H1 (cell line): Measurements from ENCODE around the gene SHROOM3. TPM values are rescaled to one million over a fixed set of nuclear protein-coding genes. Genes with fewer than 3 reads are reported as not detected.

Experiments
- CTCF ChIA-PET: fragments of 300-600 bp; sonication (Branson Sonifier 250); formaldehyde crosslinking; loops from one replicate; lab custom pipeline; 2021; ENCODE audit not compliant: partially characterized antibody; lab: Charles Lee
- POLR2A ChIA-PET: fragments of 300-600 bp; sonication (Branson Sonifier 250); formaldehyde crosslinking; loops from one replicate; lab custom pipeline; 2021; ENCODE audit warnings: inconsistent platforms; ENCODE audit not compliant: partially characterized antibody; lab: Charles Lee
- DNase-seq, 2 experiments: peaks; one replicate each; pipeline versions ENCODE4 v3.0.0 to v3.0.0-alpha.2; 2010 to 2022; ENCODE audit warnings: low spot score in 2 of 2, low read depth in 1 of 2, mixed read lengths in 1 of 2
- FAIRE-seq: peaks from 2 replicates; lab custom pipeline; 2011; peaks lifted over from hg19 to GRCh38; lab: Jason Lieb, UNC
- H2AFZ ChIP-seq: 2 replicates; pipeline ENCODE4 v1.8.1; 2012; ENCODE audit warnings: low read length, inconsistent platforms
- H2AK5ac ChIP-seq: 2 replicates; pipeline ENCODE4 v1.6.1; 2013; ENCODE audit warnings: low read depth, low read length
- H2BK120ac ChIP-seq: replicated peaks from 2 replicates; pipeline ENCODE3; 2013; ENCODE audit warnings: low read depth, low read length, inconsistent platforms
- H2BK12ac ChIP-seq: 2 replicates; pipeline ENCODE4 v1.6.1; 2013; ENCODE audit warnings: low read depth, low read length
- H2BK15ac ChIP-seq: 2 replicates; pipeline ENCODE4 v1.6.1; 2013; ENCODE audit warnings: low read length
- H2BK20ac ChIP-seq: 2 replicates; pipeline ENCODE4 v1.6.1; 2013; ENCODE audit warnings: low read length
- H2BK5ac ChIP-seq: 2 replicates; pipeline ENCODE4 v1.6.1; 2013; ENCODE audit warnings: low read depth, low read length
- H3K14ac ChIP-seq: 2 replicates; pipeline ENCODE4 v1.6.1; 2013; ENCODE audit warnings: inconsistent platforms; ENCODE audit not compliant: insufficient read length
- H3K18ac ChIP-seq: 2 replicates; pipeline ENCODE4 v1.6.1; 2013; ENCODE audit warnings: low read length; ENCODE audit errors: extremely low read depth
- H3K23ac ChIP-seq: 2 replicates; pipeline ENCODE4 v1.6.1; 2013; ENCODE audit warnings: inconsistent platforms; ENCODE audit not compliant: insufficient read length
- H3K23me2 ChIP-seq: 2 replicates; pipeline ENCODE4 v1.6.1; 2013; ENCODE audit warnings: low read depth, low read length
- H3K27ac ChIP-seq: 2 replicates; pipeline ENCODE4 v1.6.1; 2011; ENCODE audit warnings: low read depth, low read length, inconsistent platforms
- H3K27me3 ChIP-seq, 4 experiments: replicated peaks in 1 of 4; 1 replicate in 1 of 4; 2 replicates in 3 of 4; pipeline versions ENCODE4 v1.6.1 to v1.8.1; 2011 to 2013; ENCODE audit warnings: low read length in 3 of 4, mild to moderate bottlenecking in 3 of 4, inconsistent platforms in 2 of 4, mixed read lengths in 2 of 4, moderate library complexity in 1 of 4; ENCODE audit not compliant: control insufficient read depth in 3 of 4, insufficient read depth in 3 of 4; ENCODE audit errors: extremely low read depth in 1 of 4
- H3K36me3 ChIP-seq, 4 experiments: 2 replicates each; pipeline versions ENCODE4 v1.6.1 to v1.8.1; 2011 to 2013; ENCODE audit warnings: mild to moderate bottlenecking in 4 of 4, low read length in 3 of 4, moderate library complexity in 2 of 4, control low read depth in 1 of 4, inconsistent platforms in 1 of 4; ENCODE audit not compliant: insufficient read depth in 4 of 4, control insufficient read depth in 2 of 4
- H3K4ac ChIP-seq: replicated peaks from 2 replicates; pipeline ENCODE3; 2013; ENCODE audit warnings: low read length, low read depth, mixed read lengths, inconsistent platforms; ENCODE audit not compliant: insufficient read length
- H3K4me1 ChIP-seq, 4 experiments: replicated peaks in 1 of 4; 1 replicate in 1 of 4; 2 replicates in 3 of 4; pipeline versions ENCODE4 v1.6.1 to v1.8.1; 2011 to 2013; ENCODE audit warnings: low read length in 3 of 4, inconsistent platforms in 2 of 4, mixed read lengths in 1 of 4; ENCODE audit not compliant: insufficient read depth in 4 of 4, control insufficient read depth in 3 of 4
- H3K4me2 ChIP-seq, 2 experiments: 2 replicates each; pipeline versions ENCODE4 v1.6.1 to v1.8.1; 2011 to 2013; ENCODE audit warnings: low read depth in 2 of 2, low read length in 2 of 2, control low read depth in 1 of 2, inconsistent platforms in 1 of 2, mild to moderate bottlenecking in 1 of 2; ENCODE audit not compliant: insufficient read depth in 1 of 2
- H3K4me3 ChIP-seq, 4 experiments: fragments of 200-600, 300-600 bp in 1 of 4; sonication (generic), shearing (Covaris generic), sonication (Bioruptor Twin) in 1 of 4; 2 replicates each; pipeline versions ENCODE4 v1.5.1 to v1.8.1; 2011 to 2016; ENCODE audit warnings: low read length in 4 of 4, low read depth in 3 of 4, control low read depth in 2 of 4, inconsistent platforms in 2 of 4, mild to moderate bottlenecking in 2 of 4, mixed read lengths in 1 of 4, moderate library complexity in 1 of 4; ENCODE audit not compliant: insufficient read depth in 2 of 4; ENCODE audit errors: extremely low read depth in 1 of 4
- H3K56ac ChIP-seq: replicated peaks from 2 replicates; pipeline ENCODE3; 2013; ENCODE audit warnings: low read depth, mild to moderate bottlenecking, mixed read lengths, low read length, inconsistent platforms; ENCODE audit not compliant: insufficient read length
- H3K79me1 ChIP-seq: 2 replicates; pipeline ENCODE4 v1.6.1; 2013; ENCODE audit warnings: low read depth, low read length, control low read depth
- H3K79me2 ChIP-seq, 2 experiments: 2 replicates each; pipeline versions ENCODE4 v1.6.1 to v1.8.1; 2012 to 2013; ENCODE audit warnings: low read length in 2 of 2, mild to moderate bottlenecking in 2 of 2, inconsistent platforms in 1 of 2; ENCODE audit not compliant: insufficient read depth in 2 of 2, control insufficient read depth in 1 of 2
- H3K9ac ChIP-seq, 4 experiments: replicated peaks in 1 of 4; 1 replicate in 1 of 4; 2 replicates in 3 of 4; pipeline versions ENCODE4 v1.6.1 to v1.8.1; 2011 to 2013; ENCODE audit warnings: low read depth in 3 of 4, low read length in 3 of 4, control low read depth in 2 of 4, mild to moderate bottlenecking in 2 of 4, moderate library complexity in 2 of 4, inconsistent platforms in 1 of 4; ENCODE audit errors: extremely low read depth in 1 of 4
- H3K9me3 ChIP-seq, 2 experiments: 2 replicates each; pipeline versions ENCODE4 v1.6.1 to v1.8.1; 2012 to 2013; ENCODE audit warnings: mild to moderate bottlenecking in 2 of 2, moderate library complexity in 2 of 2, control low read depth in 1 of 2, inconsistent platforms in 1 of 2, low read depth in 1 of 2, low read length in 1 of 2, mixed read lengths in 1 of 2; ENCODE audit not compliant: insufficient read depth in 2 of 2
- H4K20me1 ChIP-seq, 2 experiments: replicated peaks in 1 of 2; 2 replicates each; pipeline versions ENCODE3 to v1.8.1; 2011 to 2013; ENCODE audit warnings: inconsistent platforms in 2 of 2, low read length in 2 of 2, mild to moderate bottlenecking in 1 of 2; ENCODE audit not compliant: insufficient read depth in 2 of 2, control insufficient read depth in 1 of 2
- H4K5ac ChIP-seq: 2 replicates; pipeline ENCODE4 v1.6.1; 2013; ENCODE audit warnings: low read length, low read depth, mixed read lengths, inconsistent platforms; ENCODE audit not compliant: insufficient read length
- H4K8ac ChIP-seq: 2 replicates; pipeline ENCODE4 v1.8.0; 2013; ENCODE audit warnings: mild to moderate bottlenecking, moderate library complexity, low read length, inconsistent platforms; ENCODE audit not compliant: insufficient read depth; ENCODE audit errors: extremely low read depth
- H4K91ac ChIP-seq: replicated peaks from 2 replicates; pipeline ENCODE3; 2013; ENCODE audit warnings: low read length, mixed read lengths, inconsistent platforms; ENCODE audit not compliant: insufficient read length
- CBX8 ChIP-seq: fragments of 300-800, 300-1000 bp; sonication (generic); IDR thresholded peaks from 2 replicates; pipeline ENCODE4 v1.7.1; 2016; ENCODE audit warnings: low read depth, low read length, borderline replicate concordance
- CTCF ChIP-seq, 3 experiments: IDR thresholded peaks; 1 replicate in 2 of 3; 2 replicates in 1 of 3; pipeline versions ENCODE4 v1.5.1 to v1.6.1; 2011; ENCODE audit warnings: low read length in 3 of 3, mild to moderate bottlenecking in 3 of 3, inconsistent platforms in 2 of 3, low read depth in 1 of 3, moderate library complexity in 1 of 3; ENCODE audit not compliant: insufficient read depth in 1 of 3; ENCODE audit errors: control extremely low read depth in 1 of 3
- EGR1 ChIP-seq: IDR thresholded peaks from 2 replicates; pipeline ENCODE4 v1.6.1; 2011; ENCODE audit warnings: low read depth, low read length, borderline replicate concordance
- GABPA ChIP-seq: IDR thresholded peaks from 2 replicates; pipeline ENCODE4 v1.6.1; 2011; ENCODE audit warnings: mild to moderate bottlenecking, low read length, moderate library complexity, borderline replicate concordance; ENCODE audit not compliant: insufficient read depth
- JUN ChIP-seq: IDR thresholded peaks from 2 replicates; pipeline ENCODE4 v1.6.1; 2011; ENCODE audit warnings: low read depth, mild to moderate bottlenecking, improper control_type of control experiment, low read length
- JUND ChIP-seq: IDR thresholded peaks from 2 replicates; pipeline ENCODE4 v1.6.1; 2011; ENCODE audit warnings: mild to moderate bottlenecking, improper control_type of control experiment, low read length
- KDM1A ChIP-seq: fragments of 200-600, 300-600 bp; sonication (generic); IDR thresholded peaks from 2 replicates; pipeline ENCODE4 v1.7.1; 2016; ENCODE audit warnings: mild to moderate bottlenecking, low read length, borderline replicate concordance
- MAFK ChIP-seq: IDR thresholded peaks from 2 replicates; pipeline ENCODE4 v1.6.1; 2012; ENCODE audit warnings: low read depth, mild to moderate bottlenecking, improper control_type of control experiment, low read length
- SAP30 ChIP-seq: fragments of 300-600 bp; sonication (generic); IDR thresholded peaks from 2 replicates; pipeline ENCODE4 v1.7.1; 2012; ENCODE audit warnings: low read length, moderate library complexity, mild to moderate bottlenecking, inconsistent platforms; ENCODE audit not compliant: insufficient read depth, insufficient replicate concordance
- WGBS, 2 experiments: shearing (Covaris generic) in 1 of 2; methylation state at CpG; one replicate each; pipeline versions ENCODE4 v1.1.6 to v1.1.7; 2013 to 2015; ENCODE audit warnings: low lambda C conversion rate in 2 of 2, mixed read lengths in 2 of 2, inconsistent platforms in 1 of 2, low coverage in 1 of 2, missing lambda C conversion rate in 1 of 2; ENCODE audit not compliant: insufficient replicate concordance in 2 of 2, insufficient coverage in 1 of 2, insufficient read length in 1 of 2; ENCODE audit errors: extremely low coverage in 1 of 2, missing lambda C conversion rate in 1 of 2; 5-methylcytosine and 5-hydroxymethylcytosine counted together
- polyA plus RNA-seq, 7 experiments: library from polyadenylated mRNA; depleted of rRNA in 3 of 7; stranded (reverse) in 5 of 7; unstranded in 2 of 7; fragments of >200 nt in 5 of 7; fragments of 200-250 nt in 2 of 7; gene quantifications; 1 replicate in 5 of 7; 2 replicates in 1 of 7; 4 replicates in 1 of 7; pipeline versions ENCODE4 v1.2.1 to v1.2.3, GENCODE V29; 2011 to 2013; ENCODE audit warnings: missing spikeins in 2 of 7, mixed read lengths in 2 of 7
- total RNA-seq: library from RNA; stranded (reverse); fragmentation: NEBNext Ultra II Directional; extraction: Animal tissue kit (Norgen Biotek cat#: 25700); gene quantifications from 2 replicates; pipeline ENCODE4 v1.2.1, GENCODE V29; 2021

The SHROOM3 gene
- total and polyA plus RNA-seq, 2 of the 8 experiments (the other 6 are each of a cell fraction or from before 2014, with no cell fraction given), result 15.8 to 34.0 TPM

GRCh38 chr4:76476571-76476970 lies 41.5 kb downstream of the SHROOM3 start:
- H3K4me2 ChIP-seq, result no peak overlapping the region
- TF ChIP-seq MAFK (no peak), CBX8 (no peak), JUN (no peak), SAP30 (no peak), GABPA (no peak), EGR1 (no peak), KDM1A (no peak), JUND (no peak), CTCF (IDR thresholded peaks at IDR 0.05; ENCODE audit: control extremely low read depth in 1 of 3, insufficient read depth in 1 of 3, low read depth in 1 of 3, low read length in 3 of 3) (no peak)
- TF ChIP-seq, all 59 proteins: peak for 0

More at GRCh38 chr4:76476571-76476970, 41.5 kb downstream of the SHROOM3 start:
- Histone ChIP-seq H3K27me3 (no peaks in the 10 kb centered on the region), H3K23me2 (no peaks in the 10 kb centered on the region; the same call in 1 of the 2 replicates), H2BK20ac (no peak overlapping the region), H4K8ac (no peak overlapping the region), H4K91ac (no peak overlapping the region), H3K9ac (no peak overlapping the region), H3K18ac (no peak overlapping the region), H3K56ac (no peak overlapping the region), H4K5ac (no peak overlapping the region), H2BK5ac (no peak overlapping the region), H3K4me1 (no peaks in the 10 kb centered on the region), H2AK5ac (no peak overlapping the region), H2BK12ac (no peak overlapping the region), H3K4ac (no peak overlapping the region), H3K79me2 (no peaks in the 10 kb centered on the region), H3K4me3 (no peak overlapping the region), H4K20me1 (no peaks in the 10 kb centered on the region), H3K14ac (no peak overlapping the region), H3K79me1 (no peaks in the 10 kb centered on the region), H3K23ac (no peak overlapping the region), H2BK15ac (no peak overlapping the region), H2AFZ (no peak overlapping the region), H3K27ac (no peak overlapping the region), H2BK120ac (no peak overlapping the region), H3K9me3 (peaks cover 0 to 6% of the 10 kb centered on the region in 2 experiments; a peak in 2 of 4 replicates), H3K36me3 (no peaks in the 10 kb centered on the region)
- WGBS, 2 experiments, result 88% methylated on average over 1 of the region's 1 CpG; no CpG with 5 or more reads in 1 of the 2 experiments
- ChIA-PET POLR2A (interaction anchor here (1.6 kb wide), 1 partner anchor 18 kb away, joined by 6 read pairs; no protein-coding TSS in a partner anchor), CTCF (interaction anchor here (2.1 kb wide), 1 partner anchor 28 kb away, joined by 6 read pairs; no protein-coding TSS in a partner anchor)
- FAIRE-seq, result no peak
- DNase-seq, result no peak
